ENCODE measurements around the gene TECPR1.
A peak's percentile ranks its signal among the peaks of the same experiment; 100 is the strongest.

The TECPR1 gene

GRCh38 chr7:98212532-98213041 lies 39.4 kb downstream of the TECPR1 start:
- no peak overlapping the region for H3K4me2 ChIP-seq (ENCODE audit: low read depth, low read length)
- H3K9me3 ChIP-seq (replicated peaks; ENCODE audit: insufficient read depth, low read length): no peaks in the 10 kb centered on the region
- no peak overlapping the region for H3K4me3 ChIP-seq (ENCODE audit: low read length)
- no peaks in the 10 kb centered on the region for H4K20me1 ChIP-seq (ENCODE audit: insufficient read depth, low read length)
- H3K79me2 ChIP-seq (ENCODE audit: low read length): peaks cover 25% of the 10 kb centered on the region
- no peaks in the 10 kb centered on the region for H3K9me2 ChIP-seq (replicated peaks; ENCODE audit: insufficient read depth, low read length)
- H3K27me3 ChIP-seq (replicated peaks; ENCODE audit: insufficient read depth, low read length): no peaks in the 10 kb centered on the region
- H3K36me3 ChIP-seq (replicated peaks; ENCODE audit: insufficient read depth, low read length): no peaks in the 10 kb centered on the region
- no peak overlapping the region for H2AFZ ChIP-seq (ENCODE audit: low read length)
- peaks cover 9% of the 10 kb centered on the region; the same call in 1 of the 2 replicates for H3F3A ChIP-seq (ENCODE audit: insufficient read depth, low read length)
- H3K9ac ChIP-seq (ENCODE audit: low read length): no peak overlapping the region
- DNase-seq: no peak
- no peak for TF ChIP-seq EZH2phosphoT487 (IDR thresholded peaks at IDR 0.05; ENCODE audit: low read length)
- TF ChIP-seq EZH2 (optimal IDR thresholded peaks at IDR 0.05; ENCODE audit: low read depth, low read length): no peak
- TF ChIP-seq CTCF (IDR thresholded peaks at IDR 0.05; ENCODE audit: low read length): no peak
- H3K4me1 ChIP-seq (ENCODE audit: low read length): no peaks in the 10 kb centered on the region
- no peak overlapping the region for H3K27ac ChIP-seq (ENCODE audit: low read length)

- Histone ChIP-seq H3K79me2 (ENCODE audit: low read length) (peaks cover 25% of the 10 kb centered on the region), H3K4me2 (ENCODE audit: low read depth, low read length) (peak overlapping the region; percentile 83), H4K20me1 (ENCODE audit: insufficient read depth, low read length) (no peaks in the 10 kb centered on the region), H3K27me3 (replicated peaks; ENCODE audit: insufficient read depth, low read length) (no peaks in the 10 kb centered on the region), H3K4me1 (ENCODE audit: low read length) (no peaks in the 10 kb centered on the region), H2AFZ (ENCODE audit: low read length) (peak overlapping the region; percentile 68), H3K9me2 (replicated peaks; ENCODE audit: insufficient read depth, low read length) (no peaks in the 10 kb centered on the region), H3K4me3 (ENCODE audit: low read length) (peak overlapping the region; percentile 83), H3K36me3 (replicated peaks; ENCODE audit: insufficient read depth, low read length) (no peaks in the 10 kb centered on the region), H3K9me3 (replicated peaks; ENCODE audit: insufficient read depth, low read length) (no peaks in the 10 kb centered on the region), H3F3A (ENCODE audit: insufficient read depth, low read length) (peaks cover 9% of the 10 kb centered on the region; the same call in 1 of the 2 replicates), H3K9ac (ENCODE audit: low read length) (peak overlapping the region; percentile 94), H3K27ac (ENCODE audit: low read length) (peak overlapping the region; percentile 23; the same call in 1 of the 2 replicates)
- TF ChIP-seq EZH2phosphoT487 (IDR thresholded peaks at IDR 0.05; ENCODE audit: low read length): no peak
- TF ChIP-seq EZH2 (optimal IDR thresholded peaks at IDR 0.05; ENCODE audit: low read depth, low read length): no peak
- TF ChIP-seq CTCF (IDR thresholded peaks at IDR 0.05; ENCODE audit: low read length): no peak
- no peak for DNase-seq
These were observed 40.1 kb downstream of the TECPR1 start for GRCh38 chr7:98211676-98212531.

- Histone ChIP-seq H3K4me1 (ENCODE audit: low read length) (no peaks in the 10 kb centered on the region), H3K27me3 (replicated peaks; ENCODE audit: insufficient read depth, low read length) (no peaks in the 10 kb centered on the region), H3K9me3 (replicated peaks; ENCODE audit: insufficient read depth, low read length) (no peaks in the 10 kb centered on the region), H3K9ac (ENCODE audit: low read length) (peak within 1 kb of the TSS; percentile 94), H4K20me1 (ENCODE audit: insufficient read depth, low read length) (no peaks in the 10 kb centered on the region), H3K4me2 (ENCODE audit: low read depth, low read length) (peak within 1 kb of the TSS; percentile 83), H3K36me3 (replicated peaks; ENCODE audit: insufficient read depth, low read length) (no peaks in the 10 kb centered on the region), H3K27ac (ENCODE audit: low read length) (peak within 1 kb of the TSS; percentile 23; the same call in 1 of the 2 replicates), H3K9me2 (replicated peaks; ENCODE audit: insufficient read depth, low read length) (no peaks in the 10 kb centered on the region), H3K79me2 (ENCODE audit: low read length) (peaks cover 25% of the 10 kb centered on the region), H2AFZ (ENCODE audit: low read length) (peak within 1 kb of the TSS; percentile 68), H3K4me3 (ENCODE audit: low read length) (peak within 1 kb of the TSS; percentile 83), H3F3A (ENCODE audit: insufficient read depth, low read length) (peaks cover 9% of the 10 kb centered on the region; the same call in 1 of the 2 replicates)
- TF ChIP-seq CTCF (IDR thresholded peaks at IDR 0.05; ENCODE audit: low read length) (no peak), EZH2phosphoT487 (IDR thresholded peaks at IDR 0.05; ENCODE audit: low read length) (no peak), EZH2 (optimal IDR thresholded peaks at IDR 0.05; ENCODE audit: low read depth, low read length) (no peak)
- peak; percentile 88 for DNase-seq
These were observed 40.8 kb downstream of the TECPR1 start, which contains the start of gene BHLHA15 for GRCh38 chr7:98211221-98211675. Gene BHLHA15 (plus strand): TSS chr7:98211439. CDS start chr7:98212310, 871 bp downstream.
